ENCODE results near the gene TEPSIN. TPM values are rescaled to one million over a fixed set of nuclear protein-coding genes. Genes with fewer than 3 reads are reported as not detected.

TEPSIN gene
- total and polyA plus RNA-seq, 2 donors (not counting 3 experiments of a cell fraction or from before 2014, with no cell fraction given): 41.6 to 45.3 TPM

DNA sequence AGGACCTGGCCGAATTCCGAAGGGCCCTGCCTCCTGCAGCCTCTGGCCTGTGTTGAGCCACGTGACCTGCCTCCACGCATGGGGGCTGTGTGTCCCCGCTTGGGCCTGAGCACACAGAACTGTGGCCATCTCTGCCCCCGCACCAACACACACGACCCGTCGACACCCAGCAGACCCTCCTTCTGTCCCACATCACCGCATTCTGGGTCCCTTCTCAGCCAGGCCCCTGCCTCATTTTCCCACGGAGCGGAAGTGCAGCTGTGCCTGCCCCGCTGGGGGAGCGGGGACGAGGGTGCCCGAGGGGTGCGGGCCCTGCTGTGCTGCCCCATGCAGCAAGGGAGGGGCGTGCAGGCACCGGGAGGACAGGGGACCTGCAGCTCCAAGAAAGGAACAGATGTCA is 18.7 kb upstream of the TEPSIN start:
- Histone ChIP-seq H2AFZ (ENCODE audit: low read depth, low read length) (no peak overlapping the region), H3K27me3 (ENCODE audit: control insufficient read depth in 2 of 2, insufficient read depth in 2 of 2, low read length in 2 of 2) (no peaks in the 10 kb centered on the region), H3K27ac (ENCODE audit: insufficient read depth, low read depth, low read length) (no peak overlapping the region), H3K4me1 (ENCODE audit: control insufficient read depth, extremely low read depth, insufficient read depth, low read length) (no peaks in the 10 kb centered on the region), H3K4me2 (ENCODE audit: insufficient read depth, low read length) (no peak overlapping the region), H3K9ac (replicated peaks; ENCODE audit: extremely low read depth, insufficient read depth, low read length) (no peak overlapping the region), H3K79me2 (ENCODE audit: control insufficient read depth, insufficient read depth, low read length) (no peaks in the 10 kb centered on the region), H3K9me1 (replicated peaks; ENCODE audit: control insufficient read depth, extremely low read depth, insufficient read depth, low read length) (no peaks in the 10 kb centered on the region), H3K4me3 (replicated peaks in 1 of 3; ENCODE audit: insufficient read depth in 1 of 3, low read depth in 1 of 3, low read length in 3 of 3) (no peak overlapping the region), H3K36me3 (ENCODE audit: control insufficient read depth in 2 of 2, extremely low read depth in 1 of 2, insufficient read depth in 2 of 2, low read length in 2 of 2) (peaks cover 0 to 41% of the 10 kb centered on the region in 2 experiments), H3K9me3 (replicated peaks; ENCODE audit: control insufficient read depth, insufficient read depth, low read length) (no peaks in the 10 kb centered on the region), H4K20me1 (replicated peaks; ENCODE audit: control insufficient read depth, extremely low read depth, insufficient read depth, low read length) (no peaks in the 10 kb centered on the region)
- dilution Hi-C loops (cut with MboI; ENCODE audit: extremely low pct_ligation_motif_present, low sequenced_read_pairs): no loop called here
- DNase-seq (ENCODE audit: low read depth, low spot score) (no peak), FAIRE-seq (no peak)
- ChIA-PET CTCF (interaction anchor here (6.3 kb wide), 1 partner anchor 226 kb away, joined by 117 read pairs; no protein-coding TSS in a partner anchor), POLR2A (no interaction called here)
- intact Hi-C loops (cut with micrococcal nuclease): no loop called here
- TF ChIP-seq JUN (IDR thresholded peaks at IDR 0.05; ENCODE audit: borderline replicate concordance, insufficient read depth, insufficient read length, low read depth): no peak
- TF ChIP-seq POLR2AphosphoS5 (IDR thresholded peaks at IDR 0.05; ENCODE audit: insufficient read depth, low read depth, low read length): no peak
- TF ChIP-seq MYC (IDR thresholded peaks at IDR 0.05; ENCODE audit: low read depth, low read length): no peak
- TF ChIP-seq FOS (IDR thresholded peaks at IDR 0.05; ENCODE audit: borderline replicate concordance, insufficient read depth, low read length): no peak
- TF ChIP-seq, protein P1, sequence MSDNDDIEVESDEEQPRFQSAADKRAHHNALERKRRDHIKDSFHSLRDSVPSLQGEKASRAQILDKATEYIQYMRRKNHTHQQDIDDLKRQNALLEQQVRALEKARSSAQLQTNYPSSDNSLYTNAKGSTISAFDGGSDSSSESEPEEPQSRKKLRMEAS (IDR thresholded peaks at IDR 0.05; ENCODE audit: insufficient read depth, insufficient read length): no peak
- no peak for TF ChIP-seq GATA2 (IDR thresholded peaks at IDR 0.05; ENCODE audit: insufficient read depth, insufficient read length, low read depth, low read length)
- TF ChIP-seq, protein P2, sequence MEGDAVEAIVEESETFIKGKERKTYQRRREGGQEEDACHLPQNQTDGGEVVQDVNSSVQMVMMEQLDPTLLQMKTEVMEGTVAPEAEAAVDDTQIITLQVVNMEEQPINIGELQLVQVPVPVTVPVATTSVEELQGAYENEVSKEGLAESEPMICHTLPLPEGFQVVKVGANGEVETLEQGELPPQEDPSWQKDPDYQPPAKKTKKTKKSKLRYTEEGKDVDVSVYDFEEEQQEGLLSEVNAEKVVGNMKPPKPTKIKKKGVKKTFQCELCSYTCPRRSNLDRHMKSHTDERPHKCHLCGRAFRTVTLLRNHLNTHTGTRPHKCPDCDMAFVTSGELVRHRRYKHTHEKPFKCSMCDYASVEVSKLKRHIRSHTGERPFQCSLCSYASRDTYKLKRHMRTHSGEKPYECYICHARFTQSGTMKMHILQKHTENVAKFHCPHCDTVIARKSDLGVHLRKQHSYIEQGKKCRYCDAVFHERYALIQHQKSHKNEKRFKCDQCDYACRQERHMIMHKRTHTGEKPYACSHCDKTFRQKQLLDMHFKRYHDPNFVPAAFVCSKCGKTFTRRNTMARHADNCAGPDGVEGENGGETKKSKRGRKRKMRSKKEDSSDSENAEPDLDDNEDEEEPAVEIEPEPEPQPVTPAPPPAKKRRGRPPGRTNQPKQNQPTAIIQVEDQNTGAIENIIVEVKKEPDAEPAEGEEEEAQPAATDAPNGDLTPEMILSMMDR (IDR thresholded peaks at IDR 0.05; ENCODE audit: extremely low read depth in 1 of 2, insufficient read depth in 1 of 2, low read depth in 1 of 2, low read length in 2 of 2): no peak
- no peak for TF ChIP-seq EZH2 (IDR thresholded peaks at IDR 0.05; ENCODE audit: borderline replicate concordance, low read depth, low read length, severe bottlenecking)
- BruUV-seq (replicated peaks): no TSS peak

All from endothelial cell of umbilical vein (primary cell).